NCI-H446 (cell line): ENCODE results near the gene ASCC2.
"Not testable (repeated sequence)": the region's sequence is repeated elsewhere in the genome, so short reads cannot be mapped to it uniquely, and the experiment has no call there.

Source experiments
- DNase-seq, 2 experiments: peaks; one replicate each; lab custom pipeline; 2025; lab: John Stamatoyannopoulos, UW

Gene ASCC2

GRCh38 chr22:29754658-29755395, 83.2 kb downstream of the ASCC2 start:
- not testable (repeated sequence) for DNase-seq

GRCh38 chr22:29753808-29754657, 84.0 kb downstream of the ASCC2 start:
- DNase-seq: no peak

- no peak for DNase-seq
These were observed 86.4 kb downstream of the ASCC2 start for GRCh38 chr22:29751669-29752068.

GRCh38 chr22:29750559-29751538, 87.2 kb downstream of the ASCC2 start:
- DNase-seq: peak in 1 of 2 experiments; percentile 34

- no peak for DNase-seq
These were observed 88.0 kb downstream of the ASCC2 start for GRCh38 chr22:29750029-29750428.

- no peak for DNase-seq
These were observed 89.7 kb downstream of the ASCC2 start for GRCh38 chr22:29748248-29748893.

GRCh38 chr22:29747832-29748231, 90.2 kb downstream of the ASCC2 start:
- no peak for DNase-seq

GRCh38 chr22:29744902-29745301, 93.2 kb downstream of the ASCC2 start:
- DNase-seq: peak; percentile 98 to 99

GRCh38 chr22:29742326-29742725, 95.7 kb downstream of the ASCC2 start:
- DNase-seq: no peak

- no peak for DNase-seq
These were observed 96.1 kb downstream of the ASCC2 start for GRCh38 chr22:29741926-29742325.

- no peak for DNase-seq
These were observed 97.9 kb downstream of the ASCC2 start for GRCh38 chr22:29740216-29740615.

- DNase-seq: no peak
These were observed 98.7 kb downstream of the ASCC2 start for GRCh38 chr22:29739346-29739875.
